NK-92 treated with Interleukin-12 subunit alpha and Interleukin-12 subunit beta, amount 100 ng/mL, for 24 hours (cell line): ENCODE results near the gene BANF2.
"Not testable (repeated sequence)": the region's sequence is repeated elsewhere in the genome, so short reads cannot be mapped to it uniquely, and the experiment has no call there.

Experiments
- DNase-seq: peaks from one replicate; lab custom pipeline; 2025; lab: John Stamatoyannopoulos, UW

BANF2 gene

GRCh38 chr20:17766226-17766625 lies 66.5 kb downstream of the BANF2 start:
- no peak for DNase-seq

GRCh38 chr20:17767624-17768023 lies 67.9 kb downstream of the BANF2 start:
- no peak for DNase-seq

GRCh38 chr20:17768271-17768670 lies 68.5 kb downstream of the BANF2 start:
- DNase-seq: no peak

GRCh38 chr20:17769716-17770115 lies 70.0 kb downstream of the BANF2 start:
- not testable (repeated sequence) for DNase-seq

DNA sequence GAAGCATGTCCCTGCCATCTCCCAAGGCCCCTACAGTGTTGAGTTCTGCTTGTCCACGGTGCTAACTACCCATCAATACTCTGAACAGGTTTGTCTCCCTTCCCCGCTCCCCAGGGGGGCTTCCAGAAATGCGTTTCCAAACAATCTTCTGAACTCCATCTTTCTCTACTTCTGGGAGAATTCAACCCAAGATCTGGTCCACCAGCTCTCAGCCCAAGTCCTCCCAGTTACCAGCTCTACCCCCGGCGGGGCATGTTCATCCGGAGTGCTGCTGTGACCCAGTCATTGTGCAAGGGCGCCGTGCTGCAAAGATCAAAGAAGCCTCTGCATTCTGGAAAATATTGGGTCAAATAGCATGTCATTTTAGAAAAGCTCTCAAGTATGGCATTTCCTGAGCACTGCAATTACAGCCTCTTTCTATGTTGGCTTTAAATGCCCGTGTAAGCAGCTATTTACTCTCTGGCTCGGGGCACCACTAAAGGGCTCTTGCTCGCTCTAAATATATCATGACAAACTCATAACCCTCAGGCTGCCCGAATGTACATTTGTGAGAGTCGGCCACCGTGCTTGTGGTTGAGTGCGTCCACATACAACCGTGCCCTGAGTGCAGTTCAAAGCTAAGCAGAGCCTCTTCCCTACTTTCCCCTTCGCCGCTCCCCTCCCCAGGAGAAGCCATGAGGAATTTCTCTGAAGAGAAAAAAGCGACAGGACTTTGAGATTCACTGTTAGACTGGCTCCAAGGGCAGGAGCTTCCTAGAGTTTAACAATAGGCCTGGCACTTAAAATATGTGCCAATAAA lies 71.6 kb downstream of the BANF2 start:
- no peak for DNase-seq

- no peak for DNase-seq
Observed at GRCh38 chr20:17772005-17772343, 72.2 kb downstream of the BANF2 start.

DNA sequence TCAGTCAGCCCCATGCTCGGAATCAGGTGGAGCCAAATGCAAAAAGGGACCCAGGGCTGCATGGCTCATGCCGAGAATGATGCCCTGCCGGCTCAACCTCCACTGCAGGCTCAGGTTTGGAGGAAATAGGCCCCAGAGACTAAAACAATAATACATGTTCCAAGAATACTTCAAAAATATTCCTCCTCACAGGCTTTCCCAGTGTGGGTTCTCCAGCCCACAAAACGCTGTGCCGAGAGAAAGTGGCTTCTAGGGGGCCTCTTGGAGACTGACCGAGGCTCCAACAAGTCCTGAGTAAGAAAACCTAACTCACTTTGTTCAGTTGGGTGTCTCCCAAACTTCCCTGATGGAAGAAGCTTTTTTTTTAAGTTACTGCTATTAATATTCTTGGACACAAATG lies 73.9 kb downstream of the BANF2 start:
- DNase-seq: no peak

- no peak for DNase-seq
Observed at GRCh38 chr20:17775600-17775999, 75.8 kb downstream of the BANF2 start.

- no peak for DNase-seq
Observed at GRCh38 chr20:17776551-17776950, 76.8 kb downstream of the BANF2 start.

DNA sequence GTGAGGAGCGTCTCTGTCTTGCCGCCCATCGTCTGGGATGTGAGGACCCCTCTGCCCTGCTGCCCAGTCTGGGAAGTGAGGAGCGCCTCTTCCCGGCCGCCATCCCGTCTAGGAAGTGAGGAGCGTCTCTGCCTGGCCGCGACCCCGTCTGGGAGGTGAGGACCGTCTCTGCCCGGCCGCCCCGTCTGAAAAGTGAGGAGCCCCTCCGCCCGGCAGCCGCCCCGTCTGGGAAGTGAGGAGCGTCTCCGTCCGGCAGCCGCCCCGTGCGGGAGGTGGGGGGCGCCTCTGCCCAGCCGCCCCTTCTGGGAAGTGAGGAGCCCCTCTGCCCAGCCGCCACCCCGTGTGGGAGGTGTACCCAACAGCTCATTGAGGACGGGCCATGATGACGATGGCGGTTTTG lies 79.2 kb downstream of the BANF2 start:
- not testable (repeated sequence) for DNase-seq

DNA sequence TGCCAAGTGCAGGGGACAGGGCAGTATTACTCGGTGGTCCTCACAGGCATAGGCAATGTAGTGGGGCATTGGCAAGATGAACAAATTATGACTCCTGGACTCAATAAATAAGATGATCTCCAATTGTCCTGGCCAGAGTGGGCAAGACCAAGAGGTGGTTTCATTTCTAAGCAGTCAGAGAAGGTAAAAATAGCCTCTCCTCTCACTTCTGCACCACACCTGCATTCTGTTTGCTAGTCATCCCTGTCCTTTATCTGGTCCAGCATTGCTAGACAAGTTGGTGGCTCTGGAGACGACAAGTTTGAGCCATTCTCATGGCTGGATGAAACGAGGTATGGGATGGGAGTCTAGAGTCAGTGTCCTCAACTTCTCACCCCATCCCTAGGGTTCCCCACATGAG lies 83.0 kb downstream of the BANF2 start:
- DNase-seq: no peak

DNA sequence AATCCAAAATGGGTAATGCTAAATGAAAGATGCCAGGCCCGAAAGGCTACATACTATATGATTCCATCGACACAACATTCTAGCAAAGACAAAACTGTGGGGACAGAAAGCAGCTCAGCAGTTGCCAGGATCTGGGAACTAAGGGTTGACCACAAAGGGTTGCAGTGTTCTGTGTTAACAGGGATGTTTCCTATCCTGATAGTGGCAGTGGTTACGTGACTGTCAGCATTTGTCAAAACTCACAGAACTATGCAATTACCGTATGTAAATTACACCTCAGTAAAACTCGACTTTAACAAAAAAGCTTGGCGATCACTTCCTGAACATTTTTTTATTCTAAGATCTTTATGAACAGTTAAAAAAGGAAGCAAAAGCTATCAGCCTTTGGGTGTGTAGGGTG lies 83.9 kb downstream of the BANF2 start:
- DNase-seq: no peak

DNA sequence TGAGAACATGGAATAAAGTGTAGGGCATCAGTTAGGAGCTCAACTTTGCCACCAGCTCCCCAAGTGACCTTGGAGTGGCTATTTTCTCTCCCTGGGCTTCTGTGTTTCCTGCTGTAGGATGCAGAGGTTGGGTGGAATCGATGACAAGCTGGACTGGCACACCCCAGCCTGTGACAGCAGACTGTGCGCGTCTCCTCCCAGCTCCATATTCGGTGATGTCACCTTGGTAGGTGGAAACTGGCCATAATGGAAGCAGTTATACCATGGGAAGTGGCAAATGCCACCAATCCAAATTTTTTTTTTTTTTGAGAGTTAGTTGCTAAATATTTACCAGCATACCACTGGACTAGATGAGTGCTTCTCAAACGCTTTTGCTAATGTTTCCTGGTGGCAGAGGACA lies 85.2 kb downstream of the BANF2 start:
- no peak for DNase-seq
